Measurements from ENCODE around the gene FECH.

DNA sequence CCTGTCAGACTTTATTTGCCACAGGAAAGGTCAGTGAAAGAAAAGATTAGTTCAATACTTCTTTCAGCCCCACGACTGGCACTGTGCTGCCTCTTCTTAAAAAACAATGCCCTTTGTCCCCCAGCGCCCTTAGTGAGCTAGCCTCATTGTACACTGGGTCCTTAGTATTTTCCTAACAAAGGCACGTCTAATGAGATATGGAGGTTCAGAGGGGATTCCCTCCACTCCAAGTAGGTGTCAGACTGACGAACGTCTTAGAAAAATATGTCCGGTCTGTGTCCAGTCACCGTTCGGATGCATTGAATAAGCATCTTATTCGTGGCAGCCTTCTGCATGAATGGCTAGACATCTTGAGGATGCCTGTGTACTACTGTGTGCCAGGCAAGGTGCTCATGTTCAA lies 1.1 kb downstream of the FECH start:
- TF ChIP-seq, protein P1, sequence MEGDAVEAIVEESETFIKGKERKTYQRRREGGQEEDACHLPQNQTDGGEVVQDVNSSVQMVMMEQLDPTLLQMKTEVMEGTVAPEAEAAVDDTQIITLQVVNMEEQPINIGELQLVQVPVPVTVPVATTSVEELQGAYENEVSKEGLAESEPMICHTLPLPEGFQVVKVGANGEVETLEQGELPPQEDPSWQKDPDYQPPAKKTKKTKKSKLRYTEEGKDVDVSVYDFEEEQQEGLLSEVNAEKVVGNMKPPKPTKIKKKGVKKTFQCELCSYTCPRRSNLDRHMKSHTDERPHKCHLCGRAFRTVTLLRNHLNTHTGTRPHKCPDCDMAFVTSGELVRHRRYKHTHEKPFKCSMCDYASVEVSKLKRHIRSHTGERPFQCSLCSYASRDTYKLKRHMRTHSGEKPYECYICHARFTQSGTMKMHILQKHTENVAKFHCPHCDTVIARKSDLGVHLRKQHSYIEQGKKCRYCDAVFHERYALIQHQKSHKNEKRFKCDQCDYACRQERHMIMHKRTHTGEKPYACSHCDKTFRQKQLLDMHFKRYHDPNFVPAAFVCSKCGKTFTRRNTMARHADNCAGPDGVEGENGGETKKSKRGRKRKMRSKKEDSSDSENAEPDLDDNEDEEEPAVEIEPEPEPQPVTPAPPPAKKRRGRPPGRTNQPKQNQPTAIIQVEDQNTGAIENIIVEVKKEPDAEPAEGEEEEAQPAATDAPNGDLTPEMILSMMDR (IDR thresholded peaks at IDR 0.05), result no peak
- no peak for TF ChIP-seq EZH2 (IDR thresholded peaks at IDR 0.05; ENCODE audit: borderline replicate concordance, insufficient read depth, low read depth, low read length, poor library complexity, severe bottlenecking)

Data from B cell (primary cell).